Right lobe of liver (tissue), 4 donors: ENCODE measurements around the gene SMIM35.

ENCODE experiments used
- POLR2A ChIP-seq: fragments of 450-650 bp; IDR thresholded peaks from one replicate; pipeline ENCODE4 v1.6.1; 2017; ENCODE audit warnings: antibody characterized with exemption, mild to moderate bottlenecking
- TF ChIP-seq, protein P1 (sequence below), 4 donors: fragments of 200-600 bp in 3 of 4; fragments of 450-650 bp in 1 of 4; IDR thresholded peaks; one replicate each; pipeline versions ENCODE4 v1.5.1 to v1.8.0; 2016 to 2022; ENCODE audit warnings: antibody characterized with exemption in 4 of 4, mild to moderate bottlenecking in 2 of 4
- donor health status: DM: no; HTN: no; CAD: no.
- donor health status: DM: no; HTN: no; CAD: no.
- donor health status: DM: no; HTN: yes; CAD: no.

DNA sequence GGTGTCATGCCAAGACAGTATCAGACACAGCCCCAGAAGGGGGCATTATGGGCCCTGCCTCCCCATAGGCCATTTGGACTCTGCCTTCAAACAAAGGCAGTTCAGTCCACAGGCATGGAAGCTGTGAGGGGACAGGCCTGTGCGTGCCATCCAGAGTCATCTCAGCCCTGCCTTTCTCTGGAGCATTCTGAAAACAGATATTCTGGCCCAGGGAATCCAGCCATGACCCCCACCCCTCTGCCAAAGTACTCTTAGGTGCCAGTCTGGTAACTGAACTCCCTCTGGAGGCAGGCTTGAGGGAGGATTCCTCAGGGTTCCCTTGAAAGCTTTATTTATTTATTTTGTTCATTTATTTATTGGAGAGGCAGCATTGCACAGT lies 85.9 kb downstream of the SMIM35 start:
- TF ChIP-seq POLR2A, result no peak
- TF ChIP-seq, protein P1, sequence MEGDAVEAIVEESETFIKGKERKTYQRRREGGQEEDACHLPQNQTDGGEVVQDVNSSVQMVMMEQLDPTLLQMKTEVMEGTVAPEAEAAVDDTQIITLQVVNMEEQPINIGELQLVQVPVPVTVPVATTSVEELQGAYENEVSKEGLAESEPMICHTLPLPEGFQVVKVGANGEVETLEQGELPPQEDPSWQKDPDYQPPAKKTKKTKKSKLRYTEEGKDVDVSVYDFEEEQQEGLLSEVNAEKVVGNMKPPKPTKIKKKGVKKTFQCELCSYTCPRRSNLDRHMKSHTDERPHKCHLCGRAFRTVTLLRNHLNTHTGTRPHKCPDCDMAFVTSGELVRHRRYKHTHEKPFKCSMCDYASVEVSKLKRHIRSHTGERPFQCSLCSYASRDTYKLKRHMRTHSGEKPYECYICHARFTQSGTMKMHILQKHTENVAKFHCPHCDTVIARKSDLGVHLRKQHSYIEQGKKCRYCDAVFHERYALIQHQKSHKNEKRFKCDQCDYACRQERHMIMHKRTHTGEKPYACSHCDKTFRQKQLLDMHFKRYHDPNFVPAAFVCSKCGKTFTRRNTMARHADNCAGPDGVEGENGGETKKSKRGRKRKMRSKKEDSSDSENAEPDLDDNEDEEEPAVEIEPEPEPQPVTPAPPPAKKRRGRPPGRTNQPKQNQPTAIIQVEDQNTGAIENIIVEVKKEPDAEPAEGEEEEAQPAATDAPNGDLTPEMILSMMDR (IDR thresholded peaks at IDR 0.05), result no peak
